ENCODE data around the gene B3GNT7. TPM values are rescaled to one million over a fixed set of nuclear protein-coding genes. Genes with fewer than 3 reads are reported as not detected.
"Not testable (repeated sequence)": the region's sequence is repeated elsewhere in the genome, so short reads cannot be mapped to it uniquely, and the experiment has no call there.

Gene B3GNT7
- total and polyA plus RNA-seq, 2 experiments from 2014 or later, result not detected

DNA sequence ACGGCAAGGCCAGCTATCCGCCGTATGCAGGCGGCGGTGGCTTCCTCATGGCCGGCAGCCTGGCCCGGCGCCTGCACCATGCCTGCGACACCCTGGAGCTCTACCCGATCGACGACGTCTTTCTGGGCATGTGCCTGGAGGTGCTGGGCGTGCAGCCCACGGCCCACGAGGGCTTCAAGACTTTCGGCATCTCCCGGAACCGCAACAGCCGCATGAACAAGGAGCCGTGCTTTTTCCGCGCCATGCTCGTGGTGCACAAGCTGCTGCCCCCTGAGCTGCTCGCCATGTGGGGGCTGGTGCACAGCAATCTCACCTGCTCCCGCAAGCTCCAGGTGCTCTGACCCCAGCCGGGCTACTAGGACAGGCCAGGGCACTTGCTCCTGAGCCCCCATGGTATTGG is 3.1 kb downstream of the B3GNT7 start:
- H3K9me3 ChIP-seq (ENCODE audit: low read depth), result no peaks in the 10 kb centered on the region
- TF ChIP-seq EZH2phosphoT487 (IDR thresholded peaks at IDR 0.05; ENCODE audit: insufficient read depth, low read depth) (no peak), EZH2 (IDR thresholded peaks at IDR 0.05; ENCODE audit: insufficient read depth, poor library complexity, severe bottlenecking) (no peak)
- no peaks in the 10 kb centered on the region for H3K79me2 ChIP-seq (ENCODE audit: insufficient read depth)
- H3K9ac ChIP-seq, result no peak overlapping the region
- H3K4me1 ChIP-seq (ENCODE audit: insufficient read depth), result no peaks in the 10 kb centered on the region
- no peak for DNase-seq
- H3K36me3 ChIP-seq (ENCODE audit: low read depth), result no peaks in the 10 kb centered on the region
- no peak overlapping the region for H3K4me3 ChIP-seq
- H3F3A ChIP-seq (ENCODE audit: insufficient read depth), result no peaks in the 10 kb centered on the region
- in situ Hi-C loops (cut with MboI), result no loop called here
- H3K27ac ChIP-seq, result no peak overlapping the region
- no peak overlapping the region for H3K4me2 ChIP-seq (ENCODE audit: unreplicated experiment)
- peaks cover 20% of the 10 kb centered on the region; the same call in 1 of the 2 replicates for H3K27me3 ChIP-seq (replicated peaks; ENCODE audit: insufficient read depth)
- H3K9me2 ChIP-seq (ENCODE audit: insufficient read depth), result no peaks in the 10 kb centered on the region
- H4K20me1 ChIP-seq (ENCODE audit: insufficient read depth), result no peaks in the 10 kb centered on the region
- no peak overlapping the region for H2AFZ ChIP-seq
- 94 to 96% methylated on average over 25 to 27 of the region's 27 CpGs for WGBS, 2 experiments (ENCODE audit: low coverage in 1 of 2, low lambda C conversion rate in 2 of 2, missing lambda C conversion rate in 2 of 2)

DNA sequence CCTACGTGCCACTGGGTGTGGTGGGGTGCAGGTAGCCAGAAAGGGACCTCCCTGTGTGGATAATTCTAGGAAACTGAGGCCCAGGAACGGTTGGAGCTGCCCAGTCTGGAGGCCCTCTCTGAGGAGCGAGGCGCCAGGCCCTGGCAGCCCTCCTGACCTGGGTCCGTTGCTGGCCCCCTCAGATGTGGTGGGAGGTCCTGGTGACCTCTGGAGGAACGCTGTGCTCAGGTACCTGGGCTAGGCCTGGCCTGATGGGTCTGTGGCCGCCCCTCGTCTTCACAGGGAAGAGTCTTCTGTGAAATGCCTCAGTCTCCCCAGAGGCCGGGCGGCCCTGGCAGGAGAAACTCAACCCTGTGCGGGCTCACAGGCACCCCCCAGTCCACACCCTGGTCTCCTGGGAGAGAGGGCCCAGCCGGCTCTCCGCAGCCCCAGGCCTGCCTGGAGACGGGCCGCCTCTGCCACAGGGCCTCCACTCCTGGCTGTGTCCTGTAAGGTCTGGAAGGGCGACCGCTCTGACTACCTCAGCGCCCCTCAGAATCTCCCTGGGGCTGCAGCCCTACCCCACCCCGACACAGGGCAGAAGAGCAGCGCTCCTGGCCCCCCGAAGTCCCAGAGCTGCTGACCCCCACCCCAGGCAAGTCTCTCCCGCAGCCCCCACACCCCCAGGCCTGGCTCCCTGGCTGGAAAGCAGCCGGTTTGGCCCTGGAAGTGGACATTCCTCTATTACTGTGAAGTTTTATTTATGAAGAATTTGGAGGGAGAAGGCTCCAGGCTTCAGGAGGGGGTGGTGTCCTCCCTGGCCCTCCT is 3.7 kb downstream of the B3GNT7 start:
- no peaks in the 10 kb centered on the region for H3K4me1 ChIP-seq (ENCODE audit: insufficient read depth)
- no peak for DNase-seq
- 85 to 86% methylated on average over 20 to 21 of the region's 23 CpGs for WGBS, 2 experiments (ENCODE audit: low coverage in 1 of 2, low lambda C conversion rate in 2 of 2, missing lambda C conversion rate in 2 of 2)
- H3K9me3 ChIP-seq (ENCODE audit: low read depth), result no peaks in the 10 kb centered on the region
- H3K4me3 ChIP-seq, result no peak overlapping the region
- no peaks in the 10 kb centered on the region for H4K20me1 ChIP-seq (ENCODE audit: insufficient read depth)
- H3K9ac ChIP-seq, result no peak overlapping the region
- TF ChIP-seq EZH2phosphoT487 (IDR thresholded peaks at IDR 0.05; ENCODE audit: insufficient read depth, low read depth) (no peak), EZH2 (IDR thresholded peaks at IDR 0.05; ENCODE audit: insufficient read depth, poor library complexity, severe bottlenecking) (no peak)
- no peak overlapping the region for H3K4me2 ChIP-seq (ENCODE audit: unreplicated experiment)
- no peak overlapping the region for H2AFZ ChIP-seq
- H3K9me2 ChIP-seq (ENCODE audit: insufficient read depth), result no peaks in the 10 kb centered on the region
- H3K27ac ChIP-seq, result no peak overlapping the region
- H3K36me3 ChIP-seq (ENCODE audit: low read depth), result no peaks in the 10 kb centered on the region
- in situ Hi-C loops (cut with MboI), result no loop called here
- no peaks in the 10 kb centered on the region for H3K79me2 ChIP-seq (ENCODE audit: insufficient read depth)
- peaks cover 18% of the 10 kb centered on the region; the same call in 1 of the 2 replicates for H3K27me3 ChIP-seq (replicated peaks; ENCODE audit: insufficient read depth)
- no peaks in the 10 kb centered on the region for H3F3A ChIP-seq (ENCODE audit: insufficient read depth)

DNA sequence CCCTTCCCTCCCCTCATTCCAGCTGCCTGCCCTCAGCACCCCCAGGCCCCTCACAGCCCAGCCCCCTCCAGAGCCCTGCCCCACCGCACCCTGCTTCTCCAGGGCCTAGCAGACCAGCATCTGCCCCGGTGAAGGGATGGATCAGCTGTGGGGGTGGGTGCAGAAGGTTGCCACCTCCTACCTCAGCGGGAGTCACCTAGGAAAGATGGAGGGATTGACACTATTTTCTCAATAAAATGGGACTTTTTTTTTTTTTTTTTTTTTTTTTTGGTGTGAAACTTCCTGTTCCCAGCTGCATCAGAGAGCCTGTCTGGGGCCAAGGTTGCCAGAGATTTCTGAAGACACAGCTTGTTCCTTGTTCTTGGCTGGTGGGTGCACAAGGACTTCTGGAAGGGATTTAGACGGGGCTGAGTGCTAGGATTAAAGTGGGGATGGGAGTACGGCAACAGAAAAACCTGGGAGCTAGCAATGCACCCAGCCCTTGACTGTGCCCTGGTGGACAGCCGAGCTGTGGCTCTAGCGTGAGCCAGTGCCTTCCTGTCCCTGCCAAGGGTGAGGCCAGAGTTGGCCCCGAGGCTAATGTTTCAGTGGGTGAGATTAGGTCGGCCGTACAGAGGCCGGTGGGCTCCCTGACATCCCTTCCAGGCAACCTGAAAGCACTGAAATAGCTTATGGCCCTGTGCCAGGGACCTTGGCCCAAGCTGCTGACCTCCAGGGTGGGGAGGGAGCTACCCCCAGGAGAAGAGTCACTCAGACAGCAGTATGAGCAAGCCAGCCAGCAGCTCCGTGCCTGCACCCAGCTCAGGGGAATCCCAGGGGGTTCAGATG is 4.6 kb downstream of the B3GNT7 start:
- Histone ChIP-seq H3F3A (ENCODE audit: insufficient read depth) (no peaks in the 10 kb centered on the region), H3K4me3 (no peak overlapping the region), H3K9me3 (ENCODE audit: low read depth) (no peaks in the 10 kb centered on the region), H4K20me1 (ENCODE audit: insufficient read depth) (no peaks in the 10 kb centered on the region), H2AFZ (no peak overlapping the region), H3K36me3 (ENCODE audit: low read depth) (no peaks in the 10 kb centered on the region), H3K4me2 (ENCODE audit: unreplicated experiment) (no peak overlapping the region), H3K27me3 (replicated peaks; ENCODE audit: insufficient read depth) (peaks cover 9% of the 10 kb centered on the region; the same call in 1 of the 2 replicates), H3K9me2 (ENCODE audit: insufficient read depth) (no peaks in the 10 kb centered on the region), H3K4me1 (ENCODE audit: insufficient read depth) (no peaks in the 10 kb centered on the region), H3K27ac (no peak overlapping the region), H3K79me2 (ENCODE audit: insufficient read depth) (no peaks in the 10 kb centered on the region), H3K9ac (no peak overlapping the region)
- TF ChIP-seq EZH2 (IDR thresholded peaks at IDR 0.05; ENCODE audit: insufficient read depth, poor library complexity, severe bottlenecking), result no peak
- TF ChIP-seq EZH2phosphoT487 (IDR thresholded peaks at IDR 0.05; ENCODE audit: insufficient read depth, low read depth), result no peak
- in situ Hi-C loops (cut with MboI), result loop anchor here (10.0 to 25.0 kb wide), 2 partner anchors 105 to 288 kb away; no protein-coding TSS in a partner anchor
- DNase-seq, result peak; percentile 57
- WGBS, 2 experiments (ENCODE audit: low coverage in 1 of 2, low lambda C conversion rate in 2 of 2, missing lambda C conversion rate in 2 of 2), result 31 to 35% methylated on average over 12 of the region's 12 CpGs

DNA sequence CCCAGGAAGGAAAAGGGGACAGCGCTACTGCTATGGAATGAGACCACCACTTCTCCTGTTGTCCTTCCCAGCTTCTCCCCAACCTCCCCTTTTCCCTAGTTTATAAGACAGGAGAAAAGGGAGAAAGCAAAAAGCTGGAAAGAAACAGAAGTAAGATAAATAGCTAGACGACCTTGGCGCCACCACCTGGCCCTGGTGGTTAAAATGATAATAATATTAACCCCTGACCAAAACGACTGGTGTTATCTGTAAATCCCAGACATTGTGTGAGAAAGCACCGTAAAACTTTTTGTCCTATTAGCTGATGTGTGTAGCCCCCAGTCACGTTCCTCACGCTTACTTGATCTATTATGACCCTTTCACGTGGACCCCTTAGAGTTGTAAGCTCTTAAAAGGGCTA is 5.2 kb downstream of the B3GNT7 start:
- H3K4me3 ChIP-seq; H3K27ac ChIP-seq; H3K9me3 ChIP-seq (ENCODE audit: low read depth); H3K36me3 ChIP-seq (ENCODE audit: low read depth); H3K79me2 ChIP-seq (ENCODE audit: insufficient read depth); H3K4me2 ChIP-seq (ENCODE audit: unreplicated experiment); H4K20me1 ChIP-seq (ENCODE audit: insufficient read depth); DNase-seq; H3K9ac ChIP-seq; H3K4me1 ChIP-seq (ENCODE audit: insufficient read depth); H3K9me2 ChIP-seq (ENCODE audit: insufficient read depth); H2AFZ ChIP-seq; H3F3A ChIP-seq (ENCODE audit: insufficient read depth); H3K27me3 ChIP-seq (replicated peaks; ENCODE audit: insufficient read depth): not testable (repeated sequence)
- WGBS, 2 experiments (ENCODE audit: low coverage in 1 of 2, low lambda C conversion rate in 2 of 2, missing lambda C conversion rate in 2 of 2), result 68 to 70% methylated on average over 8 of the region's 8 CpGs
- in situ Hi-C loops (cut with MboI), result loop anchor here (10.0 to 25.0 kb wide), 2 partner anchors 106 to 288 kb away; no protein-coding TSS in a partner anchor

DNA sequence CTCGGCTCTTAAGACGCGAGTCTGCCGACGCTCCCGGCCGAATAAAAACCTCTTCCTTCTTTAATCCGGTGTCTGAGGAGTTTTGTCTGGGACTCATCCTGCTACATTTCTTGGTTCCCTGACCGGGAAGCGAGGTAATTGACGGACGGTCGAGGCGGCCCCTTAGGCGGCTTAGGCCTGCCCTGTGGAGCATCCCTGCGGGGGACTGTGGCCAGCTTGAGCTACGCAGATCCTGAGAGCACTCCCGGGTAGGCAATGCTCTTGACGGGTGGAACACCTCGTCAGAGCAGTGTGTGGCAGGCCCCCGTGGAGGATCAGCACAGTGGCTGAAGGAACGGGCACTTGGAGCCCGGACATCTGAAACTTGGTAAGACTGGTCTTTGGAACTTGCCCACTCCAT is 5.6 kb downstream of the B3GNT7 start:
- in situ Hi-C loops (cut with MboI), result loop anchor here (10.0 to 25.0 kb wide), 2 partner anchors 106 to 289 kb away; no protein-coding TSS in a partner anchor
- H3K9me2 ChIP-seq (ENCODE audit: insufficient read depth); H3K36me3 ChIP-seq (ENCODE audit: low read depth); H3F3A ChIP-seq (ENCODE audit: insufficient read depth); H3K4me3 ChIP-seq; DNase-seq; H3K4me1 ChIP-seq (ENCODE audit: insufficient read depth); H3K79me2 ChIP-seq (ENCODE audit: insufficient read depth); H3K27ac ChIP-seq; H3K9ac ChIP-seq; H3K27me3 ChIP-seq (replicated peaks; ENCODE audit: insufficient read depth); H3K4me2 ChIP-seq (ENCODE audit: unreplicated experiment); H3K9me3 ChIP-seq (ENCODE audit: low read depth); H2AFZ ChIP-seq; H4K20me1 ChIP-seq (ENCODE audit: insufficient read depth): not testable (repeated sequence)
- 92% methylated on average over 21 to 23 of the region's 23 CpGs for WGBS, 2 experiments (ENCODE audit: low coverage in 1 of 2, low lambda C conversion rate in 2 of 2, missing lambda C conversion rate in 2 of 2)

DNA sequence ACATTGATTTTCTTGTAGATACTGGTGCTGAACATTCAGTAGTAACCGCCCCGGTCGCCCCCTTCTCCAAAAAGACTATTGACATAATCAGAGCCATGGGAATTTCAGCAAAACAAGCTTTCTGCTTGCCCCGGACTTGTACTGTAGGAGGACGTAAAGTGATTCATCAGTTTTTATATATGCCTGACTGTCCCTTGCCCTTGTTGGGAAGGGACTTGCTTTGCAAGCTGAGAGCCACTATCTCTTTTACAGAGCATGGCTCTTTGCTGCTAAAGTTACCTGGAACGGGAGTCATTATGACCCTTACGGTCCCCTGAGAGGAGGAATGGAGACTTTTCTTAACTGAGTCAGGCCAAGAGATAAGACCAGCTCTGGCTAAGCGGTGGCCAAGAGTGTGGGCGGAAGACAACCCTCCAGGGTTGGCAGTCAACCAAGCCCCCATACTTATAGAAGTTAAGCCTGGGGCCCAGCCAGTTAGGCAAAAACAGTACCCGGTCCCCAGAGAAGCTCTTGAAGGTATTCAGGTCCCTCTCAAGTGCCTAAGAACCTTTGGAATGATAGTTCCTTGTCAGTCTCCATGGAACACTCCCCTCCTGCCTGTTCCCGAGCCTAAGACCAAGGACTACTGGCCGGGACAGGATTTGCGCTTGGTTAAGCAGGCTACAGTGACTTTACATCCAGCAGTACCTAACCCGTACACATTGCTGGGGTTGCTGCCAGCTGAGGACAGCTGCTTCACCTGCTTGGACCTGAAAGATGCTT is 8.1 kb downstream of the B3GNT7 start:
- not testable (repeated sequence) for H4K20me1 ChIP-seq (ENCODE audit: insufficient read depth); H3K4me3 ChIP-seq; H3K36me3 ChIP-seq (ENCODE audit: low read depth); H3K27me3 ChIP-seq (replicated peaks; ENCODE audit: insufficient read depth); H3K79me2 ChIP-seq (ENCODE audit: insufficient read depth); H3K9me2 ChIP-seq (ENCODE audit: insufficient read depth); H2AFZ ChIP-seq; H3F3A ChIP-seq (ENCODE audit: insufficient read depth); H3K9me3 ChIP-seq (ENCODE audit: low read depth); H3K27ac ChIP-seq; H3K4me1 ChIP-seq (ENCODE audit: insufficient read depth); H3K4me2 ChIP-seq (ENCODE audit: unreplicated experiment); H3K9ac ChIP-seq
- in situ Hi-C loops (cut with MboI), result loop anchor here (10.0 to 25.0 kb wide), 2 partner anchors 109 to 291 kb away; no protein-coding TSS in a partner anchor
- WGBS, 2 experiments (ENCODE audit: low coverage in 1 of 2, low lambda C conversion rate in 2 of 2, missing lambda C conversion rate in 2 of 2), result 67% methylated on average over 14 of the region's 14 CpGs
- DNase-seq, result peak; percentile 26

All from GM23248 (cell line).